HG03064 (cell line): ENCODE data around the gene ANKRD11.
"Not testable (repeated sequence)": the region's sequence is repeated elsewhere in the genome, so short reads cannot be mapped to it uniquely, and the experiment has no call there.

Experiments
- ATAC-seq: cut with Tn5 transposase; IDR thresholded peaks from one replicate; pipeline ENCODE4 v1.9.1; 2021; ENCODE audit warnings: low read depth; ENCODE audit not compliant: unreplicated experiment

The ANKRD11 gene

GRCh38 chr16:89435059-89435458, 55.3 kb downstream of the ANKRD11 start:
- not testable (repeated sequence) for ATAC-seq

- ATAC-seq, result no peak
Observed at GRCh38 chr16:89434490-89434889, 55.9 kb downstream of the ANKRD11 start.

- ATAC-seq, result not testable (repeated sequence)
Observed at GRCh38 chr16:89433363-89433984, 56.9 kb downstream of the ANKRD11 start.

GRCh38 chr16:89431630-89432029, 58.7 kb downstream of the ANKRD11 start:
- ATAC-seq, result no peak

GRCh38 chr16:89431158-89431584, 59.2 kb downstream of the ANKRD11 start:
- ATAC-seq, result no peak

- no peak for ATAC-seq
Observed at GRCh38 chr16:89430436-89431157, 59.8 kb downstream of the ANKRD11 start.

GRCh38 chr16:89428605-89429004, 61.8 kb downstream of the ANKRD11 start:
- ATAC-seq, result not testable (repeated sequence)

- no peak for ATAC-seq
Observed at GRCh38 chr16:89426736-89427530, 63.4 kb downstream of the ANKRD11 start.

- no peak for ATAC-seq
Observed at GRCh38 chr16:89425523-89425922, 64.8 kb downstream of the ANKRD11 start.

- ATAC-seq, result no peak
Observed at GRCh38 chr16:89423681-89424260, 66.6 kb downstream of the ANKRD11 start.

- peak; percentile 66 for ATAC-seq
Observed at GRCh38 chr16:89422905-89423630, 67.3 kb downstream of the ANKRD11 start.

GRCh38 chr16:89422527-89422904, 67.8 kb downstream of the ANKRD11 start:
- peak; percentile 63 for ATAC-seq

GRCh38 chr16:89421300-89421699, 69.1 kb downstream of the ANKRD11 start:
- ATAC-seq, result not testable (repeated sequence)

- no peak for ATAC-seq
Observed at GRCh38 chr16:89420204-89420603, 70.2 kb downstream of the ANKRD11 start.

GRCh38 chr16:89418352-89418751, 72.0 kb downstream of the ANKRD11 start:
- no peak for ATAC-seq

GRCh38 chr16:89417352-89417751, 73.0 kb downstream of the ANKRD11 start:
- ATAC-seq, result no peak

GRCh38 chr16:89413811-89414585, 76.4 kb downstream of the ANKRD11 start:
- ATAC-seq, result no peak

GRCh38 chr16:89412811-89413210, 77.5 kb downstream of the ANKRD11 start:
- ATAC-seq, result no peak

- ATAC-seq, result no peak
Observed at GRCh38 chr16:89411335-89411850, 79.0 kb downstream of the ANKRD11 start.
